ENCODE data around the gene CNTN1.

Gene CNTN1

GRCh38 chr12:40775661-40776060 is 83.4 kb downstream of the CNTN1 start:
- TF ChIP-seq GATA3 (IDR thresholded peaks at IDR 0.05; ENCODE audit: low read depth, low read length) (no peak), GATA2 (IDR thresholded peaks at IDR 0.05; ENCODE audit: low read depth, low read length) (no peak)

DNA sequence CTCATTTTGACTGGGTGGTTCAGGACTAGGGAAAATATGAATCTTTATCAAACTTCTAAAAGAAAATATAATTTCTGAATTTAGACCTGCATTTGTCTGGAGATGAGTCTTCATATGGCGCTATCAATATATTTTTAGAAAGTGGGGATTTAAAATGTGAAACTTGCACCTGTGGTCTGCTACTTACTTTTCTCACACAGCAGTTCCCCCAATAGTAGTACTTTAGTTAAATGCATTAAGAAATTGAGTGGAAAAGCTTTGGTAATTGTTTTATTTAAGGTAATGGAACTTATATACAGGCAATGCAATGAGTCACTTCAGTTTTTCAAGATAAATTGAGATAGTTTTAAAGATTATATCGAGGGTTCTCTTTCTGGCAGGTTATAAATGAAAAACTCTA is 91.9 kb downstream of the CNTN1 start:
- no peak for TF ChIP-seq GATA2 (IDR thresholded peaks at IDR 0.05; ENCODE audit: low read depth, low read length)

DNA sequence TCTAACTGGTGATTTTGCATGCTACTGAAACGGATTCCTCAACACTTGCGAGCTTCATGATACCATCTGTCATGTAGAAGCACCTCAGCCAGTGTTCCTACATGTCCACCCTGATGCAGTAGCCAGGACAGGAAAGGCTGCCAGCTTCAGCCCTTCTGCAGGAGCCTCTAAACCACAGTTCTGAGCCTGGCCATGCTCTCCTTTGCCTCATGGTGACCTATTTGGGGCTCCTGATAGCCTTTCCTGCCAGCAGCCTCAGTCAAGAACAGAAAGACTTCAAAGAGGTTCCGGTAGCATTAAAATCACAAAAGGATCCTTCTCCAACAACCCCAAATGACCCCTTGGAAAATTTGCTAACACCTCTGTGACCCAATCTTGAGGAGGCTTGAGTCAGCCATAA is 96.0 kb downstream of the CNTN1 start:
- TF ChIP-seq GATA3 (IDR thresholded peaks at IDR 0.05; ENCODE audit: low read depth, low read length) (no peak), GATA2 (IDR thresholded peaks at IDR 0.05; ENCODE audit: low read depth, low read length) (no peak)

GRCh38 chr12:40792792-40793386 is 100.7 kb downstream of the CNTN1 start:
- no peak for TF ChIP-seq GATA2 (IDR thresholded peaks at IDR 0.05; ENCODE audit: low read depth, low read length)
- TF ChIP-seq GATA3 (IDR thresholded peaks at IDR 0.05; ENCODE audit: low read depth, low read length), result no peak

DNA sequence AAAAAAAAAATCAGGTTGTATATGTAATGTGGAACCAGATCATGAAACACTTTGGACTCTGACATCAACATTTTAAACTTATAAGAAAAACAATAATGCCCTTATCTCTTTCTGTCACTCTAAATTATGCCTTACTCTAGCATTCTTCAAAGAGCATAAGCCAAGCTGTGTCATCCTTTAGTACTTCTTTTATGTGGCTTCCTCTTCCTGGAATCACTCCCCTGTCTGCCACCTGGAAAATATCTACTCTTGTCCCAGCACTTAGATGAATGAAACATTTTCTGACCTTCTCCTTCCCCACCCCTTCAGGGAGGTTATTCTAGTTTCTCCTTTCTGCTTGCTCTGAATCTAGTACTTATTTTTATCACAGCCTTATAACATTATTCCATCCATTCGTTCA is 101.2 kb downstream of the CNTN1 start:
- TF ChIP-seq GATA3 (IDR thresholded peaks at IDR 0.05; ENCODE audit: low read depth, low read length) (no peak), GATA2 (IDR thresholded peaks at IDR 0.05; ENCODE audit: low read depth, low read length) (no peak)

- no peak for TF ChIP-seq GATA2 (IDR thresholded peaks at IDR 0.05; ENCODE audit: low read depth, low read length)
- TF ChIP-seq GATA3 (IDR thresholded peaks at IDR 0.05; ENCODE audit: low read depth, low read length), result no peak
Measured at GRCh38 chr12:40794087-40794486, 101.8 kb downstream of the CNTN1 start.

DNA sequence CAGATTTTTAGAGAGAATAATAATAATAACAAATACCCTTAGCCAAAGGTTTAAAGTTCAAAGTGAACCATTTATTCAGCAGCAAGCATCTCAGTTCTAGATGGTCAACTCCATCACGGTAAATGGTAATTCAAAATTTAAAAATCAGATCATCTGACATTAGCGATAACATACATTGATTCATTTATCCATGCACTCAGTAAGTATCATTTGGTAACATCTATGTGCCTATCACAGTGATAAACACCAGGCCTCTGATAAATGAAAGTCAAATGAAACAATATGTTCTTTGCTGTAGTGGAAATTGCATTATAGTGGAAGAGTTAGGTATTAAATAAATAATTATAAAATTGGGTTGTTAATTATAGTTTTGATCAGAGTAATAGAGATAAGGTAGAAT is 108.8 kb downstream of the CNTN1 start:
- TF ChIP-seq GATA3 (IDR thresholded peaks at IDR 0.05; ENCODE audit: low read depth, low read length) (peak; percentile 84), GATA2 (IDR thresholded peaks at IDR 0.05; ENCODE audit: low read depth, low read length) (no peak)

- TF ChIP-seq GATA3 (IDR thresholded peaks at IDR 0.05; ENCODE audit: low read depth, low read length), result no peak
- no peak for TF ChIP-seq GATA2 (IDR thresholded peaks at IDR 0.05; ENCODE audit: low read depth, low read length)
Measured at GRCh38 chr12:40801861-40802260, 109.6 kb downstream of the CNTN1 start.

DNA sequence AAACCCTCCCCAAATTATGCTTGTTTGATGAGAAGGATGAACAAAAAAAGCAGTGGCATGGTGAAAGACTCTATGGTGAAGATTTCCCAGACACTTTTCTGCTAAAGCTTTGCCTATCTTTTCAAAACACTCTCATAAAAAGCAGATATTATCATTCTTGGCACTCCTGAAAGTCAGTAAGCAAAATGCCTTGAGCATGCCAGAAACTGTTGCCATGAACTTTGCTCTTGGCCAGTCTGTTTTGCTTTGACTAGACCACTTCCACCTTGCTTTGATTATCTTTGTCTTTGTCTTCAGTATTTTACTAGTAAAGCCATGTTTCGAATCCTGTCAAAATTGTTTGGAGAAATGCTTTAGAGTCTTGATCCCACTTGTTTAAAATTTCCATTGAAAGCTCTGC is 110.4 kb downstream of the CNTN1 start:
- TF ChIP-seq GATA3 (IDR thresholded peaks at IDR 0.05; ENCODE audit: low read depth, low read length), result no peak
- TF ChIP-seq GATA2 (IDR thresholded peaks at IDR 0.05; ENCODE audit: low read depth, low read length), result no peak

DNA sequence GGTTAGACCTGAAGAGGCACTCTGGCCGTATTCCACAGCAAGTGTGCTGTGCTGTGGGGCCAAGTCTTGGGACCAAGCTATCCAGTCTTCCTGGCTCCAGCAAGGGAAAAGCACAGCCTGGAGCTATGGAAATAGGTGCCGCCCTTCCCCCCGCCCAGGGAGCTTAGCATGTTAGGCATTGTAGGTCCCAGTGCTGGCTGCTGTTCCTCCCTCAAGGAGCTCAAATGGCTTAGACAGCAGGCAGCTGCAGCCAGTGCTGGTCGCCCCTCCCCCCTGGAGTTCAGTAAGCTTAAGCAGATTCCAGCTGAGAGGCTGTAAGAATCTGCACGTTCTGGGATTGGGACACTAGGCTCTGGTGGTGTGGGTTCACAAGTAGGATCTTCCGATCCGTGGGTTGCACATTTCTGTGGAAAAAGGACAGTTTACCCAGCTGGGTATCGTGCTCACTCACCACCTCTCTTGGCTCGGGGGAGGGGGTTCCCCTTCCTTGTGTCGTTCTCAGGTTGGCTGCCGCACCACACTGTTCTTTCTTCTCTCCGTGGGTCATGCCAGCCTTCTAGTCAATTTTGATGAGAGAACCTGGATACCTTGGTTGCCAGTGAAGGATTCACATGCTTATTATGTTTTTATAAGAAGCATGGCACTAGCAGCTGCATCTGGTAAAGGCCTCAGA is 127.3 kb downstream of the CNTN1 start:
- TF ChIP-seq GATA2 (IDR thresholded peaks at IDR 0.05; ENCODE audit: low read depth, low read length) (no peak), GATA3 (IDR thresholded peaks at IDR 0.05; ENCODE audit: low read depth, low read length) (no peak)

GRCh38 chr12:40820794-40821484 is 128.7 kb downstream of the CNTN1 start:
- TF ChIP-seq GATA3 (IDR thresholded peaks at IDR 0.05; ENCODE audit: low read depth, low read length), result no peak
- no peak for TF ChIP-seq GATA2 (IDR thresholded peaks at IDR 0.05; ENCODE audit: low read depth, low read length)

DNA sequence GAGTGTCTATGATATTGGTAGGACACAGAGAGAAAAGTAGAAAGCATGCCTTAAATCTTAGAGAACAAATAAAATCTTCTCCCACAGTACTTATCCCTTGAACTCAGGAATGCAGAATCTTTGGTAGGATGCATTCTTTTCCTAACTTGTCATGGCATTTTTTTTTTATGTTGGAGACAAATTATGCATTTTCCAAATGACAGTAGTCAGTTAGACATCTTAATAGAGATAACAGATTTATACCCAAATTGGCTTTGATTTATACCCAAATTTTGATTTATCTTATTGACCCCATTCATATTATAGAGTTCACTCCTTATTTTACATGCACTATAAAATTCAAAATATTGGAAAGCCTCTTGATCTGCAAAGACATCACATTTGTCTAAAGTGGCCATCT is 132.9 kb downstream of the CNTN1 start:
- TF ChIP-seq GATA3 (IDR thresholded peaks at IDR 0.05; ENCODE audit: low read depth, low read length) (no peak), GATA2 (IDR thresholded peaks at IDR 0.05; ENCODE audit: low read depth, low read length) (no peak)

DNA sequence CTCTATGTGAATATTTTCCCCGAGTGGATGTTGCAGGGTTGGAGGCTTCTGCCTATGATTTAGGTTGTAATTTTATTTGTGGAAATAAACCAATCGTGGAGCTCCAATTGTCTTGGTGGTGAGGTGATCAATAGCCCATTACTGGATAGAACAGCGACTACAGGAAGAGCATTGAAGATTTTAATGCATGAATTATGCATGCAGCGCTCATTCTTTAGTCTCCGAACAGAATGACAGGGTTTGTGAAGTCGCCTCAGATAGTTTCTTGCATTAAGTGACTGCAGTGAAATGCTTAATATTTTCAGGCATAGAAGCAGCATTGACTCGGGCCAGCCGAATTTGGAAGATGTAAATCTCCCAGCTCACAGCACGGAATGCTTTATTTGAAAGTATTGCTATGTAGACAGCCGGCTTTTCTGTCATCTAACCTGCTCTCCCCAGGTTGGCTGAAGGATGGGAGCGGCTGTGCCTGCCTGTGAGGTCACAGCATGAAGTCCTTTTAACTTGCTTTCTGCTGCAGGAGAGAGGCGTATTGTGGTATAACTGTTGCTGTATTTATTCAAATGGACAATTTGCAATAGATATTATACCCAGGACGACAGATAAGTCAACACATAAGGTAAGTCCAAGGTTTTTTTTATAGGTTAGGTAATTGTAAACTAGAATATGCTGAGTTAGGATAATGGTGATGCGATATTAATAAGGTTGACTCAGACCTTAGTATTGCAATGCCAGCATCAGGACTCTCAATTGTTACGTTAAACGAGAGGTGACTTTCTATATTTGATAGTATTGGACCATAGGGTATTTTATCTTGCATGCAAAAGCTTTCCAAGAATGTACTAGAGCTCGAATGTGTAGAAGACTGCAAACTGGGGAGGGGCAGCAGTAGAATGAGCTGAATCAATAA is 135.7 kb downstream of the CNTN1 start:
- no peak for TF ChIP-seq GATA2 (IDR thresholded peaks at IDR 0.05; ENCODE audit: low read depth, low read length)
- no peak for TF ChIP-seq GATA3 (IDR thresholded peaks at IDR 0.05; ENCODE audit: low read depth, low read length)

- no peak for TF ChIP-seq GATA2 (IDR thresholded peaks at IDR 0.05; ENCODE audit: low read depth, low read length)
- no peak for TF ChIP-seq GATA3 (IDR thresholded peaks at IDR 0.05; ENCODE audit: low read depth, low read length)
Measured at GRCh38 chr12:40828593-40828990, 136.4 kb downstream of the CNTN1 start.

Data from SH-SY5Y (cell line).